Suppressor macrophage treated with lipopolysaccharide for 1 hour (primary cell): ENCODE results near the gene SELENOM.
A peak's percentile ranks its signal among the peaks of the same experiment; 100 is the strongest.
"Not testable (repeated sequence)": the region's sequence is repeated elsewhere in the genome, so short reads cannot be mapped to it uniquely, and the experiment has no call there.

Source experiments
- DNase-seq, 3 donors: peaks; one replicate each; pipeline ENCODE4 v3.0.0-alpha.2; 2020 to 2022

Gene SELENOM

GRCh38 chr22:31073125-31073524 is 34.2 kb downstream of the SELENOM start:
- DNase-seq: not testable (repeated sequence)

- not testable (repeated sequence) for DNase-seq
Measured at GRCh38 chr22:31069691-31070314, 37.6 kb downstream of the SELENOM start.

GRCh38 chr22:31068970-31069369 is 38.4 kb downstream of the SELENOM start:
- DNase-seq: no peak

- no peak for DNase-seq
Measured at GRCh38 chr22:31064369-31064768, 43.0 kb downstream of the SELENOM start.

- DNase-seq: peak; percentile 23 to 58 (median 45)
Measured at GRCh38 chr22:31062566-31063230, 44.7 kb downstream of the SELENOM start.

- not testable (repeated sequence) for DNase-seq
Measured at GRCh38 chr22:31059663-31060062, 47.7 kb downstream of the SELENOM start.

- no peak for DNase-seq
Measured at GRCh38 chr22:31056986-31057599, 50.3 kb downstream of the SELENOM start.

- DNase-seq: no peak
Measured at GRCh38 chr22:31055635-31056159, 51.7 kb downstream of the SELENOM start.

- DNase-seq: no peak
Measured at GRCh38 chr22:31055117-31055634, 52.2 kb downstream of the SELENOM start.
